ENCODE results near the gene CYP19A1. TPM values are rescaled to one million over a fixed set of nuclear protein-coding genes. Genes with fewer than 3 reads are reported as not detected.
"Not testable (repeated sequence)": the region's sequence is repeated elsewhere in the genome, so short reads cannot be mapped to it uniquely, and the experiment has no call there.

Gene CYP19A1
- polyA plus RNA-seq, 1 experiment: 0.06 TPM

DNA sequence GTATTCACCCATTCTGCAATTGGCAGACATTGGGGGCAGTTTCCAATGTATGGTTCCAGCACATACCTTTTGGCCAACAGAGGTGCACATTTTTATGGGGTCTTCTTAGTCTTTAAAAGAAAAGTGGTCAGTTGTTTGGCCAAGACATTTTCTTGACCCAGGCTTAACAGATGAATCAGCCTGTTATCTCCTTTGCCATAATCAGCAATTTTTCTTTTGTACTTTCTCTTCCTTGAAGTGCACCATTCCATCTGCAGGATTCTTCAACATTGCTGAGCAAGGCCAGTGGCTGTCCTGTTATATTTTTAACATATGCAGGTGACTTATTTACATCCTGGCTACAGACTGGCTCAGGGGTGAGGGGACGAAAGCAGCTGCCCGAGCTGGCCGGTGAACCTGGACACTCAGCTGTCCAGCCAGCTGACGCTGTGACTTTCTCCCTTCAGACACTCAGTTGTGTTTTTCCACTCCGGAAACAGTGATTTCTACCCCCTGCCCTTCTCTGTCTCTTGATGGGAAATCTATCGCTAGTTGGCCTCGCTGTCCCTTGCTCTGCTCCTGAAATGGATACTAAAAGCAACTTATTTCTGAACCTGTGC is 147.2 kb downstream of the CYP19A1 start:
- no peak overlapping the region for H3K4me3 ChIP-seq (ENCODE audit: low read depth, low read length)
- H3K27me3 ChIP-seq (ENCODE audit: control insufficient read depth, insufficient read depth, low read length): peaks cover 6% of the 10 kb centered on the region
- POLR2A ChIA-PET: no interaction called here
- DNase-seq (ENCODE audit: low read depth): no peak
- no peaks in the 10 kb centered on the region for H3K36me3 ChIP-seq (ENCODE audit: control insufficient read depth, insufficient read depth, low read length)
- CTCF ChIA-PET: interaction anchor here (2.6 to 10.6 kb wide), 4 partner anchors 13 to 41 kb away, joined by 12 to 281 read pairs (median 34); no protein-coding TSS in a partner anchor
- TF ChIP-seq CTCF (IDR thresholded peaks at IDR 0.05; ENCODE audit: insufficient read depth, low read depth, low read length): no peak

GRCh38 chr15:51190424-51191068 is 147.8 kb downstream of the CYP19A1 start:
- CTCF ChIA-PET: interaction anchor here (0.5 to 10.6 kb wide), 3 partner anchors 24 to 1024 kb away, joined by 3 to 281 read pairs (median 6); no protein-coding TSS in a partner anchor
- DNase-seq (ENCODE audit: low read depth): no peak
- POLR2A ChIA-PET: no interaction called here
- no peak for TF ChIP-seq CTCF (IDR thresholded peaks at IDR 0.05; ENCODE audit: insufficient read depth, low read depth, low read length)
- Histone ChIP-seq H3K36me3 (ENCODE audit: control insufficient read depth, insufficient read depth, low read length) (no peaks in the 10 kb centered on the region), H3K27me3 (ENCODE audit: control insufficient read depth, insufficient read depth, low read length) (peaks cover 10% of the 10 kb centered on the region), H3K4me3 (ENCODE audit: low read depth, low read length) (no peak overlapping the region)

DNA sequence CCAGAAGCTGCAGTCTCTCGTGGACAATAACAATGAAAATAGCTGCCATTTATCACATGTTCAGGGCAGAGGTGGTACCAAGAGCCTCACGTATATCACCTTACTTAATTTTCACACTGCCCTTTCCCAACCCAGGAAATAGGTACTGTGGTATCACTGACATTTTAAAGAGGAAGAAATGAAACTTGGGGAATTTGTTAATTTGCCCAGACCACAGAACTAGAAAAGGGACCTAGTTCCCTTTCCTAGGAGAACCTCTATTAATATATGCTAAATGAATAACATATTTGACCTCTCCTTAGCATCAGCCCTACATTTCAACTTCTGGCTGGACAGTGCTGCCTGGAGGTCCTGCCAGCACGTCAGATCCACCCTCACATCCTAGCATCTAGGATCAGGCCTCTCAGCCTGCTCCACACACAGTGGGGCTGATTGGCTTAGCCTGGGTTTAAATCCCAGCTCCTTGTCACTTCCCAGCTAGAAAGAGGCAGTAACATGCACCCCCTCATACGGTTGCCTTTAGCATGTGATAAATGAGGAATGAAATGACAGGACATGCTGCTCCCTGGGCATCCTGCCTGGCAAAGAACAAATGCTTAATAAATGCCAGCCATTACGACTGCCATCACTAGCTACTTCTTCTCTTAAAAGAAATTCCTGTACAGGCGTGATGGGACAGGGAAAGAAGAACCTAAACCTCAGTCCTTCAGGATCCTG is 148.6 kb downstream of the CYP19A1 start:
- ChIA-PET CTCF (interaction anchor here (0.5 to 1.3 kb wide), 3 partner anchors 26 to 1024 kb away, joined by 3 to 6 read pairs (median 4); no protein-coding TSS in a partner anchor), POLR2A (no interaction called here)
- H3K4me3 ChIP-seq (ENCODE audit: low read depth, low read length): no peak overlapping the region
- DNase-seq (ENCODE audit: low read depth): no peak
- TF ChIP-seq CTCF (IDR thresholded peaks at IDR 0.05; ENCODE audit: insufficient read depth, low read depth, low read length): no peak
- no peaks in the 10 kb centered on the region for H3K36me3 ChIP-seq (ENCODE audit: control insufficient read depth, insufficient read depth, low read length)
- peaks cover 12% of the 10 kb centered on the region for H3K27me3 ChIP-seq (ENCODE audit: control insufficient read depth, insufficient read depth, low read length)

GRCh38 chr15:51188791-51189190 is 149.6 kb downstream of the CYP19A1 start:
- DNase-seq (ENCODE audit: low read depth); H3K4me3 ChIP-seq (ENCODE audit: low read depth, low read length); POLR2A ChIA-PET; H3K36me3 ChIP-seq (ENCODE audit: control insufficient read depth, insufficient read depth, low read length): not testable (repeated sequence)
- CTCF ChIA-PET: interaction anchor here (1.3 to 7.5 kb wide), 2 partner anchors 22 to 56 kb away, joined by 4 to 95 read pairs; no protein-coding TSS in a partner anchor
- peaks cover 14% of the 10 kb centered on the region for H3K27me3 ChIP-seq (ENCODE audit: control insufficient read depth, insufficient read depth, low read length)

DNA sequence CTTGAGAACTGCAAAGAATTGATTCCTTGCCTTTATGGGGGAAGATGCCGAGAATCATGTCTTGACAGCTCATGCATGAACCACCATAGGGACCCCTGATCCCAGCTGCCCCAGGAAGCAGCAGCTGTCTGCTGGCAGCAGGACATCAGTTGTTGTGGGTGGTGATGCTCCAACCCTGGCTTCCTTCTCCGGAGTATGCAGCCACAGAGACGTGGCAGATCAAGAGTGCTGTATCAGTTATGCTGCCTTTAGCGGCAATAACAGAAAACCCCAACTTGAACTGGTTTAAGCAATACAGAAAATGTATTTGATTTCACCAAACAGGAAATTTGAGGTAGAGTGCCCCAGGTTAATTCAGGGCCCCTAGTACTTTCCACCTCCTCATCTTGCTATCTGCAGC is 151.5 kb downstream of the CYP19A1 start:
- Histone ChIP-seq H3K36me3 (ENCODE audit: control insufficient read depth, insufficient read depth, low read length) (no peaks in the 10 kb centered on the region), H3K27me3 (ENCODE audit: control insufficient read depth, insufficient read depth, low read length) (peaks cover 13% of the 10 kb centered on the region), H3K4me3 (ENCODE audit: low read depth, low read length) (no peak overlapping the region)
- POLR2A ChIA-PET: no interaction called here
- no peak for DNase-seq (ENCODE audit: low read depth)
- no peak for TF ChIP-seq CTCF (IDR thresholded peaks at IDR 0.05; ENCODE audit: insufficient read depth, low read depth, low read length)
- CTCF ChIA-PET: interaction anchor here (0.6 to 7.5 kb wide), 3 partner anchors 20 to 72 kb away, joined by 3 to 95 read pairs (median 3); no protein-coding TSS in a partner anchor
